GM20431 (cell line): ENCODE results near the gene GRAMD1A.
"Not testable (repeated sequence)": the region's sequence is repeated elsewhere in the genome, so short reads cannot be mapped to it uniquely, and the experiment has no call there.

Experiments
- in situ Hi-C: fragments of 300-500 bp; cut with MseI, MboI; formaldehyde crosslinking; loops from one replicate; pipeline ENCODE4 v1.15.0; 2020; ENCODE audit warnings: low sequenced_read_pairs; ENCODE audit not compliant: unreplicated experiment

GRAMD1A gene

DNA sequence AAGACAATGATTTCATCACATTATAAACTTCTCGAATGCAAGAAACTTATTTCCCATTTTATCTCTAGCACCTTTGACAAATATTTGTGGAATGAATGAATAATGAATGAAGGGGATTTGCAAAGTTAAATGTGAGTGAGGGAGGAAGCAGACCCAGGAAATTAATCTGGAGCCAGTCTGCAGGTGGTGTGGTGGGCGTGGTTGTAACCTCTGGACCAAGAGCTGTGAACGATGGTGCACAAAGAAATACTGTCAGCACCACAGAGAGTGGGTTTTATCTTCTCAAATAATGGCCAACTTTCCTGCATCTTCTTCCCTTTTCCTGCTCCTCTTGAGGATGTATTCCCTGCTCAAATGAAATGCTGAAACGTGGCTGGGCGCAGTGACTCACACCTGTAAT is 25.1 kb upstream of the GRAMD1A start:
- in situ Hi-C loops = loop anchor here (10.0 kb wide), 1 partner anchor 50 kb away; no protein-coding TSS in a partner anchor

DNA sequence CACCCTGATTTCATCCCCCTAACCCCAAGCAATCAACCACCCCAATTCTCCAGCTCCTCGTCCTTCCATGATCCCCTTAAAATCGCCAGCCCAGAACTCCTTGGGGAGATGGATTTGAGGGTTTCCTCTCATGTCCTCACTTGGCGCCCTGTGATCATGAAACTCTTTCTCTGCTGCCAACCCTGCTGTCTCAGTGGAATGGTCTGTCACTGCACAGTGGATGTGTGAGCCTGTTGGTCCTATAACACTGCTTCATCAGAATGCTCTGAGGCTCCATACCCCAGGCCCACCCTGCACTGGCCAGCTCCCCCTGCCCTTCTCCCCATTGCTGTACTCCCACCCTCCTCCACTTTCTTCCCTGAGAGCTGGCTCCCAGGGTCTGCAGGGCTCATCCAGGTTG is 23.5 kb upstream of the GRAMD1A start:
- in situ Hi-C loops = loop anchor here (10.0 kb wide), 1 partner anchor 48 kb away; no protein-coding TSS in a partner anchor

DNA sequence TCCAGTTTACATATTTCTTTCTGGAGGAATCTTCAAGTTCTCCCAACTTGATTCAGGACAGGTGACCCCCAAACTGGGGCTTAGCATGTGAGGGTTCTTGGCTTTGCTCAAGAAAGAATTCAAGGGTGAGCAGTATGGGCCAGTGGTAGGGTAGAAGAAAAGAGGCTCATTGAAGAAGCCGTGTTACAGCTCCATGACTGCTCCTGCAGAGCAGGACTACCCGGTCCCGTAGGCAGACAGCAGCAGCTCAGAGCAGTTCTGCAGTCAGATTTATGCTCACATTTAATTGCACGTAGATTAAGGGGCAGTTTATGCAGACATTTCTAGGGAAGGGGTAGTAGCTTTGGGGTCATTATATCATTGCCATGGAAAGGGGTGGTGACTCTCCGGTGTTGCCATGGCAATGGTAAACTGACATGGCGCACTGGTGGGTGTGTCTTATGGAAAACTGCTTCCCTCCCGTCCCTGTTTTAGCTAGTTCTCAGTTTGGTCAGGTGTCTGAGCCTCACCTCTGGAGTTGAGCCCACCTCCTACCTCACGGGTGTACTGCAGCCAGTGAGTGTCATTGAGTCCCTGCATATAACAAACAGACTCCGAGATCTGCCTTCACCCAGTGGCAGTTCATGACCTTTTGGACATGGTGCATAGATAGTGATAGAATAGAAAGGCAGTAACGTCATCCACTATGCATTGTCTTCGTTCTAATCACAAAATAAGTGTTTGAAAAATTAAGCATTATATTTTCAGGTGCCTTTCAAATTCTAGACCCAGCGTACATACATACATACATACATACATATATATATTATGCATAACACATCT is 20.1 kb upstream of the GRAMD1A start:
- in situ Hi-C loops = loop anchor here (10.0 kb wide), 1 partner anchor 45 kb away; no protein-coding TSS in a partner anchor

DNA sequence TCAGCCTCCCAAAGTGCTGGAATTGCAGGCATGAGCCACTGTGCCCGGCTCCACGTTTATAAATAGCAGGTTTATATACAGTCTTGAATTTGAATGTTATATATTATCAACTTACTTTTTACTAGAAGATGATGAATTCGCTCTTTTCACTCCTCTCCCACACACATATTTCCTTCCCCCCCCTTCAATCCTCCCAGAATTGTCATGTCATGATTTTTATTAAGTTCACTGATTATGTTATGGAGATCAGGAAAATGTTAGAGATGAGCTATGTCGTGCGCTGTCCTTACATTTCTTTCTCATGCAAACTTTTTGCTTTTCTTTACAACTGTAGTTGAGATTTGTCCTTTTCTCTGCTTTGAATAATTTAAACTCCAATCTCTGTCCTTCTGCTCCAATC is 17.8 kb upstream of the GRAMD1A start:
- in situ Hi-C loops = no loop called here

DNA sequence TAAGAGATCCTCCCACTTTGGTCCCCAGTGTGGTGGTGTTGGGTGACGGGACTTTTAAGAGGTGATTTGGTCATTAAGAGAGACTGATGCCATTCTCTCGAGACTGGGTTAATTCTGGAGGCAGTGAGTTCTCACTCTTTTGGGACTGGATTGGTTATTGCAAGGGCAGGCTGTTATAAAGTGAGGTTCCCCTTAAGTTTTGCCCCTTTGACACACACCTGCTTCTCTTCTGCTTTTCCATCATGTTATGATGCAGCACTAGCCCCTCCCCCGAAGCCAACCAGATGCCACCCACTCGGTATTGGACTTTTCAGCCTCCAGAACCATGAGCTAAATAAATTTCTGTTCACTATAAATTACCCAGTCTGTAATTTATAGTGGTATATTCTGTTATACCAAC is 16.3 kb upstream of the GRAMD1A start:
- in situ Hi-C loops = no loop called here

DNA sequence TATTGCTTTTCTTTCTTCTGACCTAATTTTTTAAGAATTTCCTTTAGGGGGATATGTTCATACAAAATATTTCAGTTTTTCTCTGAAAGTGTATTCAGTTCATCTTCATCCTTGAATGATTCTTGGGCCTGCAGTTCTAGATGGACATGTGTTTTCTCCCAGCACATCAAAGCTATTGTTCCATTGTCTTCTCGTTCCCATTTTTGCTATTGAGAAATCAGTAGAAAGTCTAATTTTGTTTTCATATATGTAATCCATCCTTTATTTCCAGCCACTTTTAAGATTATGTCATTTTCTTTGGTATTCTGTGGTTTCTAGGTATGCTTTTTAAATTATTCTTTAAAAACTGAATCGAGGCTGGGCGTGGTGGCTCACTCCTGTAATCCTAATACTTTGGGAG is 15.8 kb upstream of the GRAMD1A start:
- in situ Hi-C loops = no loop called here

DNA sequence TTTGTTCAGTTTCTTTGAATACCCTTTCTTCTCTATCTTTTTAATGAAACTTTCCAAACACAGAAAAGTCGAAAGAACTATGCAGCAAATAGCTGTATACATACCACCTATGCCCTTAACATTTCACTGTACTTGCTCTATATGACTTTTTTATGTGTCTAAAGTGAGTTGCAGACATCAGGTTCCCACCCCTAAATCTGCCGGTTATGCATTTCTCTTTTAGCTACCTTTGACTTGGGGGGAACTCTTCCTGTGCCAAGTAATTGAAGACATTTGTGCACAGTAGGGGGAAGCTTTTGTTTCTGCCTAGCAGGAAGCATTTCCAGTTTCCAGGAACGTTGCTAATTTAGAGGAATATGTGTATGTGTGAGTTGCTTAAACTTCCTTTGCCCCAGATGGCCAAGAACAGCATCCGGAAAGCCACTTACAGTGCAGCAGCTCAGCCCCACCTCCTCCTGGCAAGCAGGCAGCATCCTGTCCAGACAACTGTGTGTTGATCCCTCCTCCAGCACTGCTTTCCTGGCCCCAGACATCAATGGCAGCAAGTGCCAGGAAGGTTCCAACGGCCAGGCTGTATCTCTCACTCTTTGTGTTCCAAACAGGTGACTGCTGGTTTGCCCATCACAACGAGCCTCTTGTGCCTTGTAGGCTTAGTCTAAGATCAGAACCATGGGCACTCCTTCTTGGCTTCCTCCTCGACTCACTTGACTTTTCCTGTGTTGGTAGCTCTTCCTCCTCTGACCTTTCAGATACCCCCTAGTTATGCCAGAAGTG is 14.7 kb upstream of the GRAMD1A start:
- in situ Hi-C loops = no loop called here

DNA sequence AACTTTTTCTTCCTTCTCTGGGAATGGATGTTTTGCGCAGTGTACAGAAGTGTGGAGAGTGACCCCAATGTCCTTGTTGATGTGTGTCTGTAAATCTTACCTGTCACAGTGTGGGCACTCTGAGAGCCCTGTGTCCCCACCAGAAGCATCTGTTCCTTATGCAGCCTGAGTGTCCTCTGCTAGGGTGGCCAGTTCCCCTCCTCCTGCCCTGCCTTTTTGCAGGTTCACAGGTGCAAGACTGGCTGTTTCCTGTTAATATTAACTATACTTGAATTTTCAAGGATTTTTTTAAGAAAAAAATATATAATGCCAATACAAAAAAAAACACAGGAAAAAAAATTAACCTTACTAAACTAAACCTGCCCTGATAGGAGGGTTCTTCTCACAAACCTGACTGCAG is 12.0 kb upstream of the GRAMD1A start:
- in situ Hi-C loops = no loop called here

DNA sequence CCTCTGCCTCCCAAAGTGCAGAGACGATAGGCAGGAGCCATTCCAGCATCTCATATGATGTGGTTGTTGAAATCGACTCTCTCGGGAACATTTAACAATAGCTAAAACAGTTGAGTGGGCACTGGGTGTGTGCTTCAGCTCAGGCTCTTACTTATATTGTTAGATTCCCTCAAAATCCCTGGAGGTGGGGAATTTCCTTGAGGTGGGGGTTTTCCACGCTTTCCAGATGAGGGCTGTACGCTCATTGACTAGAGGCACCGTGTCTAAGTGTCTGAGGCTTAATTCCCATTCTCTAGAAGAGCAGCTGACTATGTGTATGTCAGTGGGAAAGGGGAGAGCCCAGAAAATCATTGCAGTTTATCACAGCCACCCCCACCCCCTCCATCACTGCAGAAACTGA is 10.8 kb upstream of the GRAMD1A start:
- in situ Hi-C loops = no loop called here

DNA sequence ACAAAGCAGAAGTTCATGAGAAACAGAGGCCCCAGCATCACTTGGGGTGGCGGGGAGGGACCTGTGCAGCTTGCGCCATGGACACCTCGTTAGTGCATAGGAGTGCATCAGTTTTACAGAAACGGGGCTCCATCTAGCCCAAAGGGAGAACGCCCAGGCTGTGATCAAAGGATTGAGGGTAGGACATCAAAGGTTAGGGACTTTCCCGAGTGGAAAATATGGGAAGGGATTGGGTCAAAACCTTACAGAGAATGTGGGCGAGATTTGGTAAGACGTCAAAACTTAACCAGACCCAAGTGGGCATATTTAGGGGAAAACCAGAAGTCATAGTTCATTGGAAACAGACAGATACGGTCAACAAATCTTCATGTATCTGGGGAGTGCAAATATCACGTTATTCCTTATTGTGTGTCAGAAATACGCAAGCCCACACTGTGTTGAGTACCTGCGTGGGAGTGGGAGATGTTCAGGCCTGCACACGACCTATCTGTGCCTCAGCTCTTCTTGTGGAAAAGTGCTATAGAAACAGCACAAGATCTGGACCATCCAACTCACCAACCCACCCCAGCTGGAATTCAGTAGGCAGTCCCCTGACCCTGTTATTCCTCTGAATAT is 9.4 kb upstream of the GRAMD1A start:
- in situ Hi-C loops = no loop called here

DNA sequence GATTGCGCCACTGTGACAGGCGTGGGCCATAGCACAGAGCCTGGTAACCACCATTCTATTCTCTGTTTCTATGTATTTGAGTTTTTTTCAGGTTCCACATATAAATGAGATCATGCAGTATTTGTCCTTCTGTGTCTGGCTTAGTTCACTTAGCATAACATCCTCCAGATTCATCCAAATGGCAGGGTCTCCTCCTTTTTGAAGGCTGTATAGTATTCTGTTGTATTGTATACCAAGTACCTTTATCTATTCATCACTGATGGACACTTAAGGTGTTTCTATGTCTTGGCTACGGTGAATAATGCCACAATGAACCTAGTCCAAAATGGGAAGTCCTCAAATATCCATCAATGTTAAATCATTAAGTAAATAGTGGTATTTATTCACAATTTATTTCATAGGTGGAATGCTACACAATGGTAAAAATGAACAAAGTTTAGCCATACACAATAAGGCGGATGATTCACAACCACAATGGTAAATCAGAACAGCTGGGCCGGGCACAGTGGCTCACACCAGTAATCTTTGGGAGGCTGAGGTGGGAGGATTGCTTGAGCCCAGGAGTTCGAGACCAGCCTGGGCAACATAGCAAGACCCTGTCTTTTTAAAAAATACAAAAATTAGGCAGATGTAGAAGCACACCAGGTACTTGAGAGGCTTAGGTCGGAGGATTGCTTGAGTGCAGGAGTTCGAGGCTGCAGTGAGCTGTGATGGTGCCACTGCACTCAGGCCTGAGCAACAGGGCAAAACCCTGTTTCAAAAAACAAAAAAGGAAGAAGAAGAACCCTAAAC is 8.4 kb upstream of the GRAMD1A start:
- in situ Hi-C loops = no loop called here

DNA sequence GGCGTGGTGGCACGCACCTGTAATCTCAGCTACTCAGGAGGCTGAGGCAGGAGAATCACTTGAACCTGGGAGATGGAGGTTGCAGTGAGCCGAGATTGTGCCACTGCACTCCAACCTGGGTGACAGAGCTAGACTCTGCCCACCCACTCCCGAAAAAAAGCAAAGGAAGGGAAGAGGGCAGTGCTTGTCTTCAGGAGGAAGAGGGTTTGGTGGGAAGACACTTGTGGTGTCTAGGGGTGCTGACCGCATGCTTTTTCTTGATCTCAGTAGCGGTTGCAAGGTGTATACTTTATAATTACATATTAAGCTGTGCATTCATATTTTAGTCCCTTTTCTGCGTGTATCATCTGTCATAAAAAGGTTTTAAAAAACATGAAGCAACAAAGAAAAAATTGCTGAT is 7.5 kb upstream of the GRAMD1A start:
- in situ Hi-C loops = not testable (repeated sequence)

DNA sequence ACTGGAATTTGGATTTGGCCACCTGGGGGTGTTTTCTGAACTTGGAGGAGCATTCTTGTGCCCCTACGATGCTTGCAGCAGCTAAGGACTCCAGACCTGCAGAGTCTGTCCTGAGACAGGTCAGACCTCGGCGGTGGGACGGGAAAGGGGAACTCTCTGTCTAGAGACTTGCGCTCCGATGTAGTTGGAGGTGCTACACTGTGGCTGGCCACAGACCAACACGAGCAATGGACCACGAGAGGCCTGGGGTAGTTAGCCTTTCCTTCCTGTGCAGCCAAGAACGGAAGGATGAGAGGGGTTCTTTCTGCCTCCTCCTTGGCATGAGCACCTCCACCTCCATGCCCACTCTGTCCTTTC is 5.9 kb upstream of the GRAMD1A start:
- in situ Hi-C loops = no loop called here

DNA sequence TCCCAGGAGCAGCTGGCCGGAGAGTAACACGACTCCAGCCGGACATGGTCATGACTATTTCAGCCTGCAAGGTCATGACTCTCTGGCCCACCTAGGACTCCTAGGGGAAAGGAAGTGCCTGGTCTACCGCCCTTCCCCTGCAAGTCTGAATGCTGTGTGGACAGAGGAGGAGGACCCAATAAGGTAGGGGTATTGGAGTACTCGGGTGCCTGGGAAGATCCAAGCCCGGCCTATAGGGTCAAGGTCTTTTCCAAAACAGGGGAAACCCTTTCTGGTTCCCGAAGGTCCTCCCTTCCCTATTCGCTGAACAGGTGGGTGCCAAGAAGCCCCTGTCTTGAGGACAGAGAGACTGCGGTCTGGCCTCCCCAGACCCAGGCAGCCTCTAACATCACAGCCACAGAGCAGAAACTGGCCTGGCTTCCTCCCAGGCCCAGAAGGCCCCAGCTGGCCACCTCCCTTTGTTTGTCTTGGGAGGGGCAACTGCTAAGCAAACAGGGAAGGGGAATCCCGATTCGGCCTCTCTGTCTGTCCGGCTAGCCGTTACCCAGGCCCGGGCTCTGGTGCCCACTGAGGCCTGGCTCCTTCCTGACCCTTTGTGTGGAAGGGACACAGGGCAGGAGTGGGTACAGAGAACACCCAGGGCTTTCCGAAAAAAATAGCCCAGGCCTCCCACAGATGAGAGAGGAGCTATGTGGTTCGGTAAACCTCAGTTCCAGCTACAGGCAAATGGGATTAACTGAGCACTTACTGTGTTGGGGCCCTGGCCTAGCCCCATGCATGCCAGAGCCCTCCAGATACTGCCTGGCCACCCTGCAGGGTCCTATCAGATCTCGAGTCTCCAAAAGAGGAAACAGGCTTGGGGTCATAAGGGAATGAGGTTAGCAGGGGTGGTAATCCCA is 5.2 kb upstream of the GRAMD1A start:
- in situ Hi-C loops = no loop called here

DNA sequence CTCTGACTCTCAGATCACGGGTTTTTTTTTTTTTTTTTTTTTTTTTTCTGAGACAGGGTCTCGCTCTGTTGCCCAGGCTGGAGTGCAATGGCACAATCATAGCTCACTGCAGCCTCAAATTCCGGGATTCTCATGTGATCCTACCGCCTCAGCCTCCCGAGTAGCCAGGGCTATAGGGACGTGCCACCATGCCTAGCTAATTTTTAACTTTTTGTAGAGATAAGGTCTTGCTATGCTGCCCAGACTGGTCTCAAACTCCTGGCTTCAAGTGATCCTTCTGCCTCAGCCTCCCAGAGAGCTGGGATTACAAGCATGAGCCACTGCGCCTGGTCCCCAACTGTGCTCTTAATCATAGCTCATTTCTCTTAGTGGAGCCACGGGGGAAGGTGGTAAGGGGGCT is 4.6 kb upstream of the GRAMD1A start:
- in situ Hi-C loops = no loop called here

DNA sequence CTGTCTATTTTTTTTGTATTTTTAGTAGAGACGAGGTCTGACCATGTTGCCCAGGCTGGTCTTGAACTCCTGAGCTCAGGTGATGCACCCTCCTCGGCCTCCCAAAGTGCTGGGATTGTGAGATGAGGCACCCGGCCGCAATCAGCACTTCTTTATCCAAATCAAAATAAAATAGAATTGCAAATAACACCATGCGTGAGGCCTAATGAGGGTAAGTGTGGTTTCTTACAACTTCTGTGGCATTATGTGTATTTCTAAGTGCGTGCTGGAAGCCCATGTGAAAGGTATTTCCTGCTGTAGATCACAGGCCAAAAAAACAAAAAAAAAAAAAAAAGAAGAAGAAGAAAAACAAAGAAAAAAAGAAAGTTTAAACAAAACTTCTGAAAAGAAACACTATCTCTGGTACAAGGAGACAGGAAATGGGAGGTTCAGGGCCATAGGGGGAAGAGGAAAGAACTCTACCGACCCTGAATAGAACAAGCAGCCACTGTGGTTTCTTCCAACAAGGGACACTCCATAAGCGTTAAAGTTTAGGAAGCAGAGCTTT is 3.0 kb upstream of the GRAMD1A start:
- in situ Hi-C loops = no loop called here

DNA sequence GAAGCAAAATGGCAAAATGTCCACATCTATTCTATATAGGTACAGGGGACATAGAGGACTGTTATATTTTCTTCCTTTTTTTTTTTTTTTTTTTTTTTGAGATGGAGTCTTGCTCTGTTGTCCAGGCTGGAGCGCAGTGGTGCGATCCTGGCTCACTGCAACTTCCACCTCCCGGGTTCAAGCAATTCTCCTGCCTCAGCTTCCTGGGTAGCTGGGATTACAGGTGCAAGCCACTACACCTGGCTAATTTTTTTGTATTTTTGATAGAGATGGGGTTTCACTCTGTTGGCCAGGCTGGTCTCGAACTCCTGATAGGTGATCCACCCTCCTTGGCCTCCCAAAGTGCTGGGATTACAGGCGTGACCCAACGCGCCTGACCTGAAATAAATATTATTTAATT is 1.9 kb upstream of the GRAMD1A start:
- in situ Hi-C loops = not testable (repeated sequence)

DNA sequence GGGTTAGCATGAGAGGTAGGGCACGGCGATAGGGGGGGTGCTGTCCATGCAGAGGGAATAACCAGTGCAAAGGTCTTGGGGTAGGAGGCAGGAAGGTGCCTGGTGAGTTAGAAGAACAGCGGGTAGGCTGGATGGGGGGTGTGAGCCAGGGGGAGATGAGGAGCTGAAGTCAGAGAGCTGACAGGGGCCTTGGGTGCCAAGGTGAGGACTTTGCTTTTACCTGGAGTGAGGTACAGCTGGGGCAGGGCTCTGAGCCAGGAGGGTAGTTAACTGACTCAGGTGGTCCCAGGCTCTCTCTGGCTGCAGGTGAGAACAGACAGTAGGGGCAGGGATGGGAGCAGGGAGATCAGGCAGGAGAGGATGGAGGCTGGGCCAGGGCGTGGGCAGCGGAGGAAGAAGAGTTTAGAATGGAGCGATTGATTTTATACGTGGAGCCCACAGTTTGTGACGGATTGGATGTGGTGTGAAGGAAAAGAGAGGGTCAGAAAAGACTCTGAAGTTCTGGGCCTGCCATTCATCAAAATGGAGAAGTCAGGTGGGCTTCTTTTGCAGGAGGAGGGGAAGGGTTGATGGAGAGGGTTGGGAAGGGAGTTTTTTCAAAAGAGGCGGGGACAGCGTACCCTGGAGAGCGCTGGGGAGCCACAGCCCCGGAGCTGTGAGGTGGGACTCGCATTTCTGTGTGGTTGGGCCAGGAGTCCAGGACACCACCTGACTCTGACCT is 1.2 kb upstream of the GRAMD1A start:
- in situ Hi-C loops = no loop called here

DNA sequence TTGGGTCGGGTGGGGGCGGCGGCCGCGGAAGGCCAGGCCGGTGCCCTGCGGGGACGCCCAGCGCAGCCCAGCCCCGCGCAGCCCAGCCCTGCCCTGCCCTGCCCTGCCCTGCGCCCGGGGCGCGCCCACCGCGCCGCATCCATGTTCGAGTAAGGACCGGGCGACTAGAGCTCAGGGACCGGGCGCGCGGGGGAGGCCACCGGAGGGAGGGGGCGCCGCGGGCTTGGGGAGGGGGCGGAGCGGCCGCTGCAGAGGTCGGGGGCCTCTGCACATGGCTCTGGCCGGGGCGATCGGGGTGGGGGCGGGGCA is 169 bp downstream of the GRAMD1A start:
- in situ Hi-C loops = no loop called here
